Keratinocyte (primary cell): ENCODE data around the gene CD276.

Source experiments
- CTCF ChIP-seq, 3 experiments: IDR thresholded peaks in 1 of 3; conservative IDR thresholded peaks in 1 of 3; optimal IDR thresholded peaks in 1 of 3; 2 replicates in 2 of 3; 3 replicates in 1 of 3; pipeline versions ENCODE3 to v1.5.1; 2011; ENCODE audit warnings: low read length in 3 of 3, mild to moderate bottlenecking in 3 of 3, moderate library complexity in 2 of 3, control low read depth in 1 of 3, inconsistent platforms in 1 of 3; ENCODE audit not compliant: insufficient read depth in 2 of 3; ENCODE audit errors: extremely low read depth in 1 of 3
- EZH2 ChIP-seq: IDR thresholded peaks from one replicate; pipeline ENCODE4 v1.6.1; 2012; ENCODE audit warnings: inconsistent platforms, mild to moderate bottlenecking, low read length, moderate library complexity

- TF ChIP-seq CTCF (optimal IDR thresholded peaks at IDR 0.05 in 1 of 3, IDR thresholded peaks at IDR 0.05 in 1 of 3, conservative IDR thresholded peaks at IDR 0.05 in 1 of 3; ENCODE audit: extremely low read depth in 1 of 3, insufficient read depth in 2 of 3, low read length in 3 of 3) (peak; percentile 88 to 95 (median 91)), EZH2 (no peak)
Observed at GRCh38 chr15:73677146-73677607, 7.0 kb upstream of the CD276 start.
